ENCODE results near the gene C10orf71. TPM values are rescaled to one million over a fixed set of nuclear protein-coding genes. Genes with fewer than 3 reads are reported as not detected.

Gene C10orf71
- total RNA-seq, 1 experiment from 2014 or later = not detected

DNA sequence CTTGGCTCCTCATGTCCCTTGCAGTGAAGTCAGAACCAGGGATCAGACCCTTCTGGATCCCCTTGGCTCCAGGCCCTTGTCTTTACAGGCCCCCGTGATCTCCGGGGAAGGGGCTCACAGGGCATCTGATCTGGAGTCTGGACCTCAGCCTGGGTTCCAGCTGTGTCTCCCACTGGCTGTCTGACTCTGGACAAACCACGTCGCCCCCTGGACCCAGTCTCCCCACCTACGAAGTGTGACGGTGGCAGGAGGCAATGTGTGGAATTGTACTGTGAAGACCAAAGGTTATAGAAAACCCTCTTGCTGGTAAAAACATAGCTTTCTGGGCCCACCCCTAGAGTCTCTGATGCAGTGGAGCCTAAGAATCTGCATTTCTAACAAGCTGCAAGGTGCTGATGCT is 15.5 kb upstream of the C10orf71 start:
- Histone ChIP-seq H3K4me1 (ENCODE audit: control insufficient read depth, insufficient read depth, low read length) (no peaks in the 10 kb centered on the region), H3K4me3 (ENCODE audit: low read depth in 2 of 2, low read length in 2 of 2) (no peak overlapping the region), H3K36me3 (ENCODE audit: control insufficient read depth, insufficient read depth, low read length) (no peaks in the 10 kb centered on the region), H3K27ac (ENCODE audit: low read length) (no peak overlapping the region), H3K27me3 (ENCODE audit: control insufficient read depth, insufficient read depth, low read length) (peaks cover 8% of the 10 kb centered on the region; the same call in 1 of the 2 replicates), H3K9me3 (ENCODE audit: control insufficient read depth, insufficient read depth, low read depth, low read length) (no peaks in the 10 kb centered on the region)
- in situ Hi-C loops (cut with HindIII; ENCODE audit: low pct_unique_long_range_greater_than_20kb, low sequenced_read_pairs) = no loop called here
- ATAC-seq (no peak), DNase-seq (ENCODE audit: low read depth, low spot score) (no peak)
- intact Hi-C loops (cut with micrococcal nuclease; ENCODE audit: unreplicated experiment) = no loop called here
- ChIA-PET CTCF (no interaction called here), POLR2A (no interaction called here)
- TF ChIP-seq POLR2AphosphoS5 (IDR thresholded peaks at IDR 0.05; ENCODE audit: low read depth, low read length) (no peak), SIN3A (IDR thresholded peaks at IDR 0.05; ENCODE audit: borderline replicate concordance, insufficient read depth, low read depth, low read length) (no peak), TCF7L2 (IDR thresholded peaks at IDR 0.05; ENCODE audit: low read depth, low read length) (no peak)
- TF ChIP-seq, protein P1, sequence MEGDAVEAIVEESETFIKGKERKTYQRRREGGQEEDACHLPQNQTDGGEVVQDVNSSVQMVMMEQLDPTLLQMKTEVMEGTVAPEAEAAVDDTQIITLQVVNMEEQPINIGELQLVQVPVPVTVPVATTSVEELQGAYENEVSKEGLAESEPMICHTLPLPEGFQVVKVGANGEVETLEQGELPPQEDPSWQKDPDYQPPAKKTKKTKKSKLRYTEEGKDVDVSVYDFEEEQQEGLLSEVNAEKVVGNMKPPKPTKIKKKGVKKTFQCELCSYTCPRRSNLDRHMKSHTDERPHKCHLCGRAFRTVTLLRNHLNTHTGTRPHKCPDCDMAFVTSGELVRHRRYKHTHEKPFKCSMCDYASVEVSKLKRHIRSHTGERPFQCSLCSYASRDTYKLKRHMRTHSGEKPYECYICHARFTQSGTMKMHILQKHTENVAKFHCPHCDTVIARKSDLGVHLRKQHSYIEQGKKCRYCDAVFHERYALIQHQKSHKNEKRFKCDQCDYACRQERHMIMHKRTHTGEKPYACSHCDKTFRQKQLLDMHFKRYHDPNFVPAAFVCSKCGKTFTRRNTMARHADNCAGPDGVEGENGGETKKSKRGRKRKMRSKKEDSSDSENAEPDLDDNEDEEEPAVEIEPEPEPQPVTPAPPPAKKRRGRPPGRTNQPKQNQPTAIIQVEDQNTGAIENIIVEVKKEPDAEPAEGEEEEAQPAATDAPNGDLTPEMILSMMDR (IDR thresholded peaks at IDR 0.05) = no peak
- TF ChIP-seq, protein P2, sequence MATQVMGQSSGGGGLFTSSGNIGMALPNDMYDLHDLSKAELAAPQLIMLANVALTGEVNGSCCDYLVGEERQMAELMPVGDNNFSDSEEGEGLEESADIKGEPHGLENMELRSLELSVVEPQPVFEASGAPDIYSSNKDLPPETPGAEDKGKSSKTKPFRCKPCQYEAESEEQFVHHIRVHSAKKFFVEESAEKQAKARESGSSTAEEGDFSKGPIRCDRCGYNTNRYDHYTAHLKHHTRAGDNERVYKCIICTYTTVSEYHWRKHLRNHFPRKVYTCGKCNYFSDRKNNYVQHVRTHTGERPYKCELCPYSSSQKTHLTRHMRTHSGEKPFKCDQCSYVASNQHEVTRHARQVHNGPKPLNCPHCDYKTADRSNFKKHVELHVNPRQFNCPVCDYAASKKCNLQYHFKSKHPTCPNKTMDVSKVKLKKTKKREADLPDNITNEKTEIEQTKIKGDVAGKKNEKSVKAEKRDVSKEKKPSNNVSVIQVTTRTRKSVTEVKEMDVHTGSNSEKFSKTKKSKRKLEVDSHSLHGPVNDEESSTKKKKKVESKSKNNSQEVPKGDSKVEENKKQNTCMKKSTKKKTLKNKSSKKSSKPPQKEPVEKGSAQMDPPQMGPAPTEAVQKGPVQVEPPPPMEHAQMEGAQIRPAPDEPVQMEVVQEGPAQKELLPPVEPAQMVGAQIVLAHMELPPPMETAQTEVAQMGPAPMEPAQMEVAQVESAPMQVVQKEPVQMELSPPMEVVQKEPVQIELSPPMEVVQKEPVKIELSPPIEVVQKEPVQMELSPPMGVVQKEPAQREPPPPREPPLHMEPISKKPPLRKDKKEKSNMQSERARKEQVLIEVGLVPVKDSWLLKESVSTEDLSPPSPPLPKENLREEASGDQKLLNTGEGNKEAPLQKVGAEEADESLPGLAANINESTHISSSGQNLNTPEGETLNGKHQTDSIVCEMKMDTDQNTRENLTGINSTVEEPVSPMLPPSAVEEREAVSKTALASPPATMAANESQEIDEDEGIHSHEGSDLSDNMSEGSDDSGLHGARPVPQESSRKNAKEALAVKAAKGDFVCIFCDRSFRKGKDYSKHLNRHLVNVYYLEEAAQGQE (IDR thresholded peaks at IDR 0.05; ENCODE audit: insufficient read depth in 1 of 2, low read depth in 2 of 2, low read length in 1 of 2) = no peak
- no TSS peak for BruUV-seq (replicated peaks)

DNA sequence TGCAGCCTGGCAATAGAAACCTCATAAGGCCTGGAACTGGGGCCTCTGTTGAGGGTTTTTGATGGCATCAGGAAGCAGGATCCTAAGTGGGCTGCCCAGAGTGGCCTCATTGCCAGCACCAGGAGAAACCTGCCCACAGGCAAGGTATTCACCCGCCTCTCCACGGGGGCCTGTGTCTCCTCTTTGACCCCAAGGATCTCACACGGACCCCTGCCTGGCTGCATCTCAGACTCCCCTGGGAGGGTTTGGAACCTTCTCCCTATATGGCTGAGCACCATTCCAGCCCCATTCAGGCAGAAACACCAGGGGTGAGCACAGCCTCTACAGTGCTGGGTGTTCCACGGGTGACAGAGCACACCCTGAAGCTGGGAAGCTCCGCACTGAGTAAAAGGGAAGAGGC is 14.6 kb upstream of the C10orf71 start:
- H3K4me1 ChIP-seq (ENCODE audit: control insufficient read depth, insufficient read depth, low read length) = no peaks in the 10 kb centered on the region
- DNase-seq (ENCODE audit: low read depth, low spot score) = no peak
- no peaks in the 10 kb centered on the region for H3K36me3 ChIP-seq (ENCODE audit: control insufficient read depth, insufficient read depth, low read length)
- H3K4me3 ChIP-seq (ENCODE audit: low read depth in 2 of 2, low read length in 2 of 2) = no peak overlapping the region
- ATAC-seq = no peak
- no peaks in the 10 kb centered on the region for H3K9me3 ChIP-seq (ENCODE audit: control insufficient read depth, insufficient read depth, low read depth, low read length)
- no peak for TF ChIP-seq SIN3A (IDR thresholded peaks at IDR 0.05; ENCODE audit: borderline replicate concordance, insufficient read depth, low read depth, low read length)
- TF ChIP-seq, protein P2 (IDR thresholded peaks at IDR 0.05; ENCODE audit: insufficient read depth in 1 of 2, low read depth in 2 of 2, low read length in 1 of 2) = no peak
- TF ChIP-seq TCF7L2 (IDR thresholded peaks at IDR 0.05; ENCODE audit: low read depth, low read length) = no peak
- TF ChIP-seq, protein P1 (IDR thresholded peaks at IDR 0.05) = no peak
- no peak for TF ChIP-seq POLR2AphosphoS5 (IDR thresholded peaks at IDR 0.05; ENCODE audit: low read depth, low read length)
- H3K27me3 ChIP-seq (ENCODE audit: control insufficient read depth, insufficient read depth, low read length) = peaks cover 5% of the 10 kb centered on the region; the same call in 1 of the 2 replicates
- in situ Hi-C loops (cut with HindIII; ENCODE audit: low pct_unique_long_range_greater_than_20kb, low sequenced_read_pairs) (no loop called here), intact Hi-C loops (cut with micrococcal nuclease; ENCODE audit: unreplicated experiment) (no loop called here)
- ChIA-PET CTCF (no interaction called here), POLR2A (no interaction called here)
- BruUV-seq (replicated peaks) = no TSS peak
- H3K27ac ChIP-seq (ENCODE audit: low read length) = no peak overlapping the region
